ENCODE results near the gene ATP6V1C2.

Gene ATP6V1C2

DNA sequence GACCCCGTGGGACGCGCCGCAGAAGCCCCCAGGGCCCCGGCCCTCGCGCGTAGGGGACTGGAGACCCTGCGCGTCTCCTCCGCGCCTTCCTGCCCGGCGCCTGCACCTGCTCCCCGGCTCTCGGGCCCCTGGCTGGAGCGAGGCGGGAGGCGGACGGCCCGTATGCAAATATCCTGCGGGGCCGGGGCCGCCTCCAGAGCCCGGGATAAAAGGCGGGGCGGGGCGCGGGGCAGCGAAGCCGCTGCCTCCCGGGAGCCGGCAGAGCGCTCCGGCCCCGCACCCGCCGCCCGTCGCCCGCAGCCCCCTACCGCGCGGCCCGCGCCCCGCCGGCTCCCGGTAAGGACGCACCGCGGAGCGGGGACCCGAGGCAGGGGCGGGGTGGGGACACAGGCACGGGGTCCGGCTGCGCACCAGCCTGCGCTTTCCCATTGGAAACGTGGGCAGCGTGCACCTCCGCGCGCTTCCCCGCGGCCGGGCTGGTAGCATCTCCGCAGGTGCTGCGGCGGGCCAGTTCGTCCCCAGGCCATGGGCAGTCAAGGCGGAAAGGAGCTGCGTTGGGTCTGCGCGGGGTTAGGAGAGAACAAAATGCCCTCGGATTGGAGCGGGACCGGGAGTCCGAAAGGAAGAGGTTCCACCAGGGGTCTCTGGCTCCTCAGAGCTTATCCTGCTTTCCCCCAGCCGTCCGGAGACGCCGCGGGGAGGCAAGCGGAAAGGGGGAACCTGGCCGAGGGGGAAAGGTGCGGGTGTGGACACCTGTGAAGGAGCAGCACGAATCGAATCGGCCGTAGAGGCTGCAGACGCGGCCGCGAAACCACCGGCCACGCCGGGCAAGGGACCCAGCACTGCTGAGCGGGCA lies at the start of gene ATP6V1C2:
TSS of gene ATP6V1C2 (plus strand) at position 235 of the 856 bp plus-strand sequence. CDS start 1,220 bp downstream, outside the sequence.
- no peak for DNase-seq (ENCODE audit: low spot score)

- no peak for DNase-seq (ENCODE audit: low spot score)
Observed at GRCh38 chr2:10675131-10675530, 46.3 kb upstream of the ATP6V1C2 start.

DNA sequence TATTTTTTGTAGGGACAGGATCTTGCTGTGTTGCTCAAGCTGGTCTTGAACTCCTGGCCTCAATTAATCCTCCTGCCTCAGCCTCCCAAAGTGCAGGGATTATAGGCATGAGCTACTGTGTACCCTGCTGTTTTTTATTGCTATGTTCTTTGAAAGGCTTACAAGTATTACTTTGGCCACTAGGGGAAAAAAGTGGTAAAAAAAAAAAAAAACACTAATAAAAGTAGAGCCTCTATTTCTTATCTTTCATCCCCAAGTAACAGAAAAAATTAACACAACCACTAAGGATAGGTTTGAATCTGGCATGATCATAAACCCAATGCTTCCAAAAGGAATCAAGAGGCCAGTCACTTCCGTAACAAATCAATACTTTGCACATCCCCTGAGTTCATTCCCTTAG lies 43.2 kb upstream of the ATP6V1C2 start:
- no peak for DNase-seq (ENCODE audit: low spot score)

- DNase-seq (ENCODE audit: low spot score) = no peak
Observed at GRCh38 chr2:10680214-10680613, 41.2 kb upstream of the ATP6V1C2 start.

DNA sequence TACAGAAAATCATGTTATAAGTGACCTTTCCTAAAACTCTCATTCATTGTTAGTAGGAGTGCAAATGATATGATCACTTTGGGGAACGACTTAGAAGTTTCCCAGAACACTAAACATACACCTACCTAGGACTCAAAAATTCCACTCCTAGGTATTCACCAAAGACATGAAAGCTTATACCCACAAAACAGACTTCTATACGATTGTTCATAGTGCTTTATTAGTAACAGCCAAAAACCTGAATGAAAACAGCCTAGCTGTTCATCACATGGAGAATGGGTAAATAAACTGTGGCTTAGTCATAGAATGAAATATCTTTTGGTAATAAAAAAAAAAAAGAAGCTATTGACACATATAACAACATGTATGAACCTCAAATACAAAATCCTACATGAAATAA lies 40.5 kb upstream of the ATP6V1C2 start:
- no peak for DNase-seq (ENCODE audit: low spot score)

DNA sequence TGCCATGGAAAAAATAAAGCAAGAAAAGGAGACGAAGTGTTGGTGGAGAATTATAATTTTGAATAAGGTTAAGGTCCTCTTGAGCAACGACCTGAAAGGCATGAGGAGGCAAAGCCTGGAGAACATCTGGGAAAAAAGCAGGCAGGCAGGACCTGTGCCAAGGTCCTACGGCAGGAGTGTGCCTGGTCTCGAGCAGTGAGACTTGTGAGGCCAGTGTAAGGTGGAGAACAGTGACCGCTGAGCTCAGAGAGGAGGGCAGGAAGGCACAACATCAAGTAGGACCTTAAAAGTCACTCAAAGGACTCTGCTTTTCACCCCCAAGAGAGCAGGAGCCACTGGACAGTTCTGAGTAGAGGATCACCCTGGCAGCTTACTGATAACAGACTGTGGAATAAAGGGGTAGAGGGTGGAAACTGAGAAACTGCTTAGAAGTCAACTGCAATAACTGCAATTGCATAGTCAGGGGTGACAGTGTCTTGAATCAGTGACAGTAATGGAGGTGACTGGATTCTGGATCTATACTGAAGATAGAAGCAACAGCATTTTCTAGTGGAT lies 35.2 kb upstream of the ATP6V1C2 start:
- no peak for DNase-seq (ENCODE audit: low spot score)

DNA sequence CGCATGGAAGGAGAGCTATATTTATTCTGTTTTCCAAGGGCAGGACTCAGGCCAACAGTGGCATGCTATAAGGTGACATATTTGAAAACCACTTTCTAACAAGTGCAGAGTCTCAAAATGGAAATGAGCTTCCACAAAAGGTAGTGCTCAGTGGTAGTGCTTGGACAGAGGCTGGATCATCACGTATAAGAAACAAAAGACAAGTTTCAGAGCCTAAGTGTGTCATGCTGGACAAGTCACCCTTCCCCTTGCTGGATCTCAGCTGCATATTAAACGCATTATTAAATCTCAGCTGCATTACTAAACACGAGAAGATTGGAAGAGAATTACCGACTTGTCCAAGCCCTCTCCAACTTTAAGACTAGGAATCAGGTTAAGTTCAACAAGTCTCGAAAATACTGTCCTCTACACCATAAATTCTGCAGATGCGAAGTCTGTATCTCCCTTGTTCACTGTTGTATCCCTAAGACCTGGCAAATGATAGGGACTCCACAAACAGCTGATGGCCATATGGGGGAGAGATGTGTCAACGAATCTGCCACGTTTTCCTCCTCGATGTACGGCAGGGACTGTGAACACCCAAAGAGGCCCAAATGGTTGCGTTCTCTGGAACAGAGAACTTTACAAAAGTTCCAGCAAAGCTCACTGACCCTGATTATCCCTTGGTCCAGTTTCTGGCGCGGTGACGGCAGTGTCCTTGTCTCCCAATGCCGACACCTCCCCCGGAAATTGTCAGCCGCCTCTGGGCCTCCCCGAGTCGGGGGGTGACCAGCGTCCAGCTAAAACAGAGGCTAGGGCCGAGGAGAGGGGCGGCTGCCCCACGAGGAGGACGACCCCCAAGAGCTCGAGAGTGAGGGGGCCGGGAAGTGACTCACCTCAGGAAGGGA lies 32.3 kb upstream of the ATP6V1C2 start:
- peak; percentile 17 for DNase-seq (ENCODE audit: low spot score)

- no peak for DNase-seq (ENCODE audit: low spot score)
Observed at GRCh38 chr2:10691521-10691920, 29.9 kb upstream of the ATP6V1C2 start.

- DNase-seq (ENCODE audit: low spot score) = no peak
Observed at GRCh38 chr2:10700078-10700803, 21.2 kb upstream of the ATP6V1C2 start.

GRCh38 chr2:10704034-10704594 lies 17.3 kb upstream of the ATP6V1C2 start:
- no peak for DNase-seq (ENCODE audit: low spot score)

DNA sequence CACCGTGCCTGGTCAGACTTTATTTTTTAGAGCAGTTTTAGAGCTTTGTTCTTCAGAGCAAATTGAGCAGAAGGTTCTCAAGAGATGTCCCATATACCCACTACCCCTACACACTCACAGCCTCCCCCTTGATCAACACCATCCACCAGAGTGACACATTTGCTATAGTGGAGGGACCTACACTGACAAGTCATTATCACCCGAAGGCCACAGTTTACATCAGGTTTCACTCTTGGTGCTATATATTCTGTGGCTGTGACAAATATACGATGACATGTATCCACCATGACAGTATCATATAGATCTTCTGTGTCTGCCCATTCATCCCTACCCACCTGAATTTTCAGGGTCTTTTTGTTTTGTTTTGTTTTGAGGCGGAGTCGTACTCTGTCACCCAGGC lies 15.4 kb upstream of the ATP6V1C2 start:
- no peak for DNase-seq (ENCODE audit: low spot score)

GRCh38 chr2:10707831-10708230 lies 13.6 kb upstream of the ATP6V1C2 start:
- DNase-seq (ENCODE audit: low spot score) = no peak

DNA sequence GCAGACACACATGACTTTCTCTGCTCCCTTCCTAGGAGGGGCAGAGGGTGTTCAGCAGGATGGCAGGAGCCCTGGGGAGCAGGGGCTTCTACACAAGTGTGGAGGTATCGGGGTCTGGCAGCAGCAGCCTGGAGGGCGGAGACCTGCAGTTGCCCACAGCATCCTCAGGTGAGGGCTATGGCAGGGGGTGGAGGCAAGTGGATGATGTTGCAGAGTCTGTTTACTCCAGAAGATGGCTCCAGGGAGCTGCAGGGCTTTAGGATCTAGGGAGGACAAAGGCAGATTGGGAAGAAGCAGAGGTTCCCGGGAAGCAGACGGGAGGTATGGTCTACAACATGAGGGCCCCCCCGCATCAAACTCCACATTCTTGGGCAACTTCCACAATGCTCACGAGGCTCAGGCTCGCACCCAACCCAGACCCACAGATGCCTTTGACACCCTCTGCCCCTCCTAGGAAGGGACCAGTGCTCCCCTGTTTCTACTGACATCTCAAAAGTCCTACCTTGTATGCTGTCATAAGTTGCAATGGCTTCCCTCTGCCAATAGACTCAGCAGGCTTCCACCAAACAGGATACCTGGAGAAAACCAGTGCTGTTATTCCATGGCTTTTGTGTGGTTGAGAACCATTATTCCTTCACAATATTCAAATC lies 12.0 kb upstream of the ATP6V1C2 start:
- DNase-seq (ENCODE audit: low spot score) = peak; percentile 29

DNA sequence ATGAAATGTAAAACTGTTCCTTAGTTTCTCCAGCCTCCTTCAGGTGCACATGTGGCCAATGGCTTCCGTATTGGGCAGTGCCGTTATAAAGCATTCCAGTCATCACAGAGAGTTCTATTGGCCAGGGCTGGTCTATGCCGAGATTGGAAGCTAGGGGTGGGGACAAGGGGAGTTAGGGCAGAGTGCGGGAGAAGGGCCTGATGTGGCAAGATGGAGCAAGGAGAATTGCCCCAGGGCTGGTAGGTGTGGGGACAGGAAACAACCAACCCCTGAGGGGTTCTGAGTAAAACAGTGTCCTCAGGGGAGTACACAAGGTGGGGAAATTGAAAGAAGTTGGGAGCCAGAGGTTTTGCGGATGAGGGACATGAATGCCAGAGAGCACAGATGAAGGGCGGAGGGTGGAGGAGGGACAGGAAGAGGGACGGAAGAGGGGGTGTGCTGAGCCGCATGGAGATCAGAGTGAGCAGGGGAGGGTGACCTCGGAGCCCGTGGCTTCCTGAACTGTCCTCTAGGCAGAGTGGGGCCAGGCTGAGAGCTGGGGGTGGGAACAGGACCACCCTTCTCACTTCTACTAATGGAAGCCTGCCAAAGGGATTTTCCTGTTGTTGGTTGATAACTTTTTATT lies 9.1 kb upstream of the ATP6V1C2 start:
- no peak for DNase-seq (ENCODE audit: low spot score)

GRCh38 chr2:10716581-10716980 lies 4.8 kb upstream of the ATP6V1C2 start:
- DNase-seq (ENCODE audit: low spot score) = no peak

GRCh38 chr2:10717628-10718027 lies 3.8 kb upstream of the ATP6V1C2 start:
- no peak for DNase-seq (ENCODE audit: low spot score)

DNA sequence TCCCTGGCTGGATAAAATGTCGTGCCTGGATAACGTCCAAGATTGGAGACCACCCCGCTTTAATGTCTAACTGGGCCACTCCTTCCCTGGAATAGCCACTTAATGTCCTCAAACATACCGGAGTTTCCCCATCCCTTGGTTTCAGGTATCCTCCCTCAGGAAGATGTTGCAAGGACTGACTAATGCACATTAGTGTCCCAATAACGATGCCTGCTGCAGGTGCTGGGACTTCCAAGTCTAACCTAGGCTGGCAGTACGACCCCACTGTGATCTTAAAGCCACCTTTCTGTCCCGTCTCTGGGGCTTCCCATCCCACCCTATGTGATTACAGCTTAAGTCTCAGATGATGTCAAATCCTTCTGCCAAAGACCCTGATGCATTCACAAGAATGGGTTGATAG lies 1.1 kb upstream of the ATP6V1C2 start:
- no peak for DNase-seq (ENCODE audit: low spot score)

DNA sequence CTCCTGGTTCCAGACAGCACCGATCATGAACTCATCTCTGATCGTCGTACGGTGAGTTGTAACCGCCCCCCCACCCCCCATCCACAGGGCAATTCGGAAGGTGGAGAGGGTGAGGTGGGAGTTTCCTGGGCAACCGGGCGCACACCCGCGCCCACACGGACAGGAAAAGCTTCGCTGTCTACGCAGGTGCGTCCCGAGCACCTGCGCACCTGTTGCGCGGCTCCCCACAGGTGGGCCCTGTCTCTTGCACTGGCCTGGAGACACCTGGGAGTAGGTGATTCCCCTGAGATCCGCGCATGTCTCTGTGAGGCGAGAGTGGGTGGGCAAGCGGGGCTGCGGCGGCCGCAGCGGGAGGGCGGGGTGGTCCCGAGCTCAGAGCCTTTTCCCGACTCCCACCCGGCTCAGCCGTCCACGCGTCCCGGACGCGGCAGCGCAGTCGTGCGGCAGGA lies 459 bp upstream of the ATP6V1C2 start:
- DNase-seq (ENCODE audit: low spot score) = no peak

GRCh38 chr2:10722252-10722825 lies 909 bp downstream of the ATP6V1C2 start:
- DNase-seq (ENCODE audit: low spot score) = no peak

DNA sequence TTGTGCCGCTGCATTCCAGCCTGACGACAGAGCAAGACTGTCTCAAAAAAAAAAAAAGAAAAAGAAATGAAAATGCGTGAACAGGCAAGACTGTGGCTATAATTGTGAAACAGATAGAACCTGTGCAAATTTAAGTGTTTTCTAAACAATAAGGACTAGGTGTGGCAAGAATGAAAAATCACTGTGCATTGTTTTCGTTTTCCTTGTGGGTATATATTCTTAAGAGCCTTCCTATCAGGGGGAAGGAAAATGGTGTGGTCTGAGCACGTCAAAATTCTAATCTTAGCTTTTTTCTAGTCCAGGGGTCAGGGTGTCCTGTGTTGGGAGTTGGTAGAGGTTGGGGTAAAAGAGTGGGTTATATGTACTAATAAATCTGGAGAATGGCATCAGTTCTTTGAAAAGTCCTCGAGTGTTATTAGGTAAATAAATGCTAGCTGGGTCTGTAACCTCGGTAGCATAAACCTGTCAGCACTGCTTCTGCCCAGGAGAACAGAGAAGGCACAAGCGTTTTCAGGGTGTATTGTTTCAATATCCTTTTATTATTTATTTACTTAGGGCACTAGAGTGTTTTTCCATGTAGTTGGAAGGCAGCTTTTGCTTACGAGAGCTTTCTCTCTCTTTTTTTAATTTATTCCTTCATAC lies 11.6 kb downstream of the ATP6V1C2 start:
- DNase-seq (ENCODE audit: low spot score) = no peak
